ENCODE measurements around the gene TRPC6. TPM values are rescaled to one million over a fixed set of nuclear protein-coding genes. Genes with fewer than 3 reads are reported as not detected.

TRPC6 gene
- total and polyA plus RNA-seq, 2 of the 8 experiments (the other 6 are each of a cell fraction or from before 2014, with no cell fraction given), result 0.26 to 0.39 TPM

DNA sequence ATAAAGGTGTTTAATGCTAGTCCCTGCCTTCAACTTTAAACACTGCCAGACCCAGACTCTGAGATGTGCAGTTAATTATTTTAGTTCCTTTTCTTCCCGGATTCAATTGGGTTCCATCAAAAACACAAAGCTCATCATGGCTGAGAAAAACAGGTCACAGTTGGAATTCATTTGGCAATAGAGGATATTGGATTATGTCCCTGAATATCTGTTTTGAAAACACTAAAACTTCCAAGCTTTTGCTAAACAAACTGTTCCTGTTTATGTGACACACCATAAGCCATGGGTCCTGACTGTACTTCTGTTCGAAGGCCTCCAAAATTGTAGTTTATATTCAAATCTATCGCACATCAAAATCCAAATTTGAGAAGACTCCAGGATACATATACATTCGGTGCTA, 150.7 kb downstream of the TRPC6 start (continued):
- TF ChIP-seq, protein P1, sequence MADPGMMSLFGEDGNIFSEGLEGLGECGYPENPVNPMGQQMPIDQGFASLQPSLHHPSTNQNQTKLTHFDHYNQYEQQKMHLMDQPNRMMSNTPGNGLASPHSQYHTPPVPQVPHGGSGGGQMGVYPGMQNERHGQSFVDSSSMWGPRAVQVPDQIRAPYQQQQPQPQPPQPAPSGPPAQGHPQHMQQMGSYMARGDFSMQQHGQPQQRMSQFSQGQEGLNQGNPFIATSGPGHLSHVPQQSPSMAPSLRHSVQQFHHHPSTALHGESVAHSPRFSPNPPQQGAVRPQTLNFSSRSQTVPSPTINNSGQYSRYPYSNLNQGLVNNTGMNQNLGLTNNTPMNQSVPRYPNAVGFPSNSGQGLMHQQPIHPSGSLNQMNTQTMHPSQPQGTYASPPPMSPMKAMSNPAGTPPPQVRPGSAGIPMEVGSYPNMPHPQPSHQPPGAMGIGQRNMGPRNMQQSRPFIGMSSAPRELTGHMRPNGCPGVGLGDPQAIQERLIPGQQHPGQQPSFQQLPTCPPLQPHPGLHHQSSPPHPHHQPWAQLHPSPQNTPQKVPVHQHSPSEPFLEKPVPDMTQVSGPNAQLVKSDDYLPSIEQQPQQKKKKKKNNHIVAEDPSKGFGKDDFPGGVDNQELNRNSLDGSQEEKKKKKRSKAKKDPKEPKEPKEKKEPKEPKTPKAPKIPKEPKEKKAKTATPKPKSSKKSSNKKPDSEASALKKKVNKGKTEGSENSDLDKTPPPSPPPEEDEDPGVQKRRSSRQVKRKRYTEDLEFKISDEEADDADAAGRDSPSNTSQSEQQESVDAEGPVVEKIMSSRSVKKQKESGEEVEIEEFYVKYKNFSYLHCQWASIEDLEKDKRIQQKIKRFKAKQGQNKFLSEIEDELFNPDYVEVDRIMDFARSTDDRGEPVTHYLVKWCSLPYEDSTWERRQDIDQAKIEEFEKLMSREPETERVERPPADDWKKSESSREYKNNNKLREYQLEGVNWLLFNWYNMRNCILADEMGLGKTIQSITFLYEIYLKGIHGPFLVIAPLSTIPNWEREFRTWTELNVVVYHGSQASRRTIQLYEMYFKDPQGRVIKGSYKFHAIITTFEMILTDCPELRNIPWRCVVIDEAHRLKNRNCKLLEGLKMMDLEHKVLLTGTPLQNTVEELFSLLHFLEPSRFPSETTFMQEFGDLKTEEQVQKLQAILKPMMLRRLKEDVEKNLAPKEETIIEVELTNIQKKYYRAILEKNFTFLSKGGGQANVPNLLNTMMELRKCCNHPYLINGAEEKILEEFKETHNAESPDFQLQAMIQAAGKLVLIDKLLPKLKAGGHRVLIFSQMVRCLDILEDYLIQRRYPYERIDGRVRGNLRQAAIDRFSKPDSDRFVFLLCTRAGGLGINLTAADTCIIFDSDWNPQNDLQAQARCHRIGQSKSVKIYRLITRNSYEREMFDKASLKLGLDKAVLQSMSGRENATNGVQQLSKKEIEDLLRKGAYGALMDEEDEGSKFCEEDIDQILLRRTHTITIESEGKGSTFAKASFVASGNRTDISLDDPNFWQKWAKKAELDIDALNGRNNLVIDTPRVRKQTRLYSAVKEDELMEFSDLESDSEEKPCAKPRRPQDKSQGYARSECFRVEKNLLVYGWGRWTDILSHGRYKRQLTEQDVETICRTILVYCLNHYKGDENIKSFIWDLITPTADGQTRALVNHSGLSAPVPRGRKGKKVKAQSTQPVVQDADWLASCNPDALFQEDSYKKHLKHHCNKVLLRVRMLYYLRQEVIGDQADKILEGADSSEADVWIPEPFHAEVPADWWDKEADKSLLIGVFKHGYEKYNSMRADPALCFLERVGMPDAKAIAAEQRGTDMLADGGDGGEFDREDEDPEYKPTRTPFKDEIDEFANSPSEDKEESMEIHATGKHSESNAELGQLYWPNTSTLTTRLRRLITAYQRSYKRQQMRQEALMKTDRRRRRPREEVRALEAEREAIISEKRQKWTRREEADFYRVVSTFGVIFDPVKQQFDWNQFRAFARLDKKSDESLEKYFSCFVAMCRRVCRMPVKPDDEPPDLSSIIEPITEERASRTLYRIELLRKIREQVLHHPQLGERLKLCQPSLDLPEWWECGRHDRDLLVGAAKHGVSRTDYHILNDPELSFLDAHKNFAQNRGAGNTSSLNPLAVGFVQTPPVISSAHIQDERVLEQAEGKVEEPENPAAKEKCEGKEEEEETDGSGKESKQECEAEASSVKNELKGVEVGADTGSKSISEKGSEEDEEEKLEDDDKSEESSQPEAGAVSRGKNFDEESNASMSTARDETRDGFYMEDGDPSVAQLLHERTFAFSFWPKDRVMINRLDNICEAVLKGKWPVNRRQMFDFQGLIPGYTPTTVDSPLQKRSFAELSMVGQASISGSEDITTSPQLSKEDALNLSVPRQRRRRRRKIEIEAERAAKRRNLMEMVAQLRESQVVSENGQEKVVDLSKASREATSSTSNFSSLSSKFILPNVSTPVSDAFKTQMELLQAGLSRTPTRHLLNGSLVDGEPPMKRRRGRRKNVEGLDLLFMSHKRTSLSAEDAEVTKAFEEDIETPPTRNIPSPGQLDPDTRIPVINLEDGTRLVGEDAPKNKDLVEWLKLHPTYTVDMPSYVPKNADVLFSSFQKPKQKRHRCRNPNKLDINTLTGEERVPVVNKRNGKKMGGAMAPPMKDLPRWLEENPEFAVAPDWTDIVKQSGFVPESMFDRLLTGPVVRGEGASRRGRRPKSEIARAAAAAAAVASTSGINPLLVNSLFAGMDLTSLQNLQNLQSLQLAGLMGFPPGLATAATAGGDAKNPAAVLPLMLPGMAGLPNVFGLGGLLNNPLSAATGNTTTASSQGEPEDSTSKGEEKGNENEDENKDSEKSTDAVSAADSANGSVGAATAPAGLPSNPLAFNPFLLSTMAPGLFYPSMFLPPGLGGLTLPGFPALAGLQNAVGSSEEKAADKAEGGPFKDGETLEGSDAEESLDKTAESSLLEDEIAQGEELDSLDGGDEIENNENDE (IDR thresholded peaks at IDR 0.05; ENCODE audit: insufficient replicate concordance, low read length), result no peak
- TF ChIP-seq POLR2AphosphoS5 (IDR thresholded peaks at IDR 0.05; ENCODE audit: low read depth, low read length), result no peak
- TF ChIP-seq MAFK (IDR thresholded peaks at IDR 0.05; ENCODE audit: low read depth, low read length), result no peak
- no peak for TF ChIP-seq TAF7 (optimal IDR thresholded peaks at IDR 0.05; ENCODE audit: borderline replicate concordance, low read depth, low read length)
- no peak for TF ChIP-seq FOSL1 (IDR thresholded peaks at IDR 0.05; ENCODE audit: insufficient read depth, low read depth, low read length)
- no peak for TF ChIP-seq SUZ12 (IDR thresholded peaks at IDR 0.05; ENCODE audit: low read length)
- no peak for TF ChIP-seq CBX8 (IDR thresholded peaks at IDR 0.05; ENCODE audit: borderline replicate concordance, low read depth, low read length)
- TF ChIP-seq PHF8 (conservative IDR thresholded peaks at IDR 0.05; ENCODE audit: low read depth, low read length), result no peak
- TF ChIP-seq SP1 (IDR thresholded peaks at IDR 0.05; ENCODE audit: low read depth, low read length), result no peak
- TF ChIP-seq RBBP5 (IDR thresholded peaks at IDR 0.05; ENCODE audit: borderline replicate concordance, low read depth, low read length), result no peak
- no peak for TF ChIP-seq GABPA (IDR thresholded peaks at IDR 0.05; ENCODE audit: borderline replicate concordance, insufficient read depth, low read length)
- no peak for TF ChIP-seq POLR2A (IDR thresholded peaks at IDR 0.05; ENCODE audit: control extremely low read depth in 1 of 2, low read depth in 2 of 2, low read length in 2 of 2)
- no peak for TF ChIP-seq TEAD4 (IDR thresholded peaks at IDR 0.05; ENCODE audit: low read depth, low read length)
